GM21360 (cell line): ENCODE results near the gene ALX3.
"Not testable (repeated sequence)": the region's sequence is repeated elsewhere in the genome, so short reads cannot be mapped to it uniquely, and the experiment has no call there.

Experiments
- ATAC-seq: cut with Tn5 transposase; IDR thresholded peaks from one replicate; pipeline ENCODE4 v1.9.1; 2021; ENCODE audit warnings: mild to moderate bottlenecking, moderate library complexity; ENCODE audit not compliant: unreplicated experiment

ALX3 gene

GRCh38 chr1:110089561-110090275, 19.2 kb upstream of the ALX3 start:
- ATAC-seq, result no peak

GRCh38 chr1:110088739-110089316, 18.4 kb upstream of the ALX3 start:
- no peak for ATAC-seq

GRCh38 chr1:110087812-110088738, 17.6 kb upstream of the ALX3 start:
- peak; percentile 41 for ATAC-seq

- ATAC-seq, result no peak
Measured at GRCh38 chr1:110086961-110087360, 16.5 kb upstream of the ALX3 start.

GRCh38 chr1:110085671-110086070, 15.2 kb upstream of the ALX3 start:
- no peak for ATAC-seq

- ATAC-seq, result no peak
Measured at GRCh38 chr1:110084227-110085078, 14.0 kb upstream of the ALX3 start.

DNA sequence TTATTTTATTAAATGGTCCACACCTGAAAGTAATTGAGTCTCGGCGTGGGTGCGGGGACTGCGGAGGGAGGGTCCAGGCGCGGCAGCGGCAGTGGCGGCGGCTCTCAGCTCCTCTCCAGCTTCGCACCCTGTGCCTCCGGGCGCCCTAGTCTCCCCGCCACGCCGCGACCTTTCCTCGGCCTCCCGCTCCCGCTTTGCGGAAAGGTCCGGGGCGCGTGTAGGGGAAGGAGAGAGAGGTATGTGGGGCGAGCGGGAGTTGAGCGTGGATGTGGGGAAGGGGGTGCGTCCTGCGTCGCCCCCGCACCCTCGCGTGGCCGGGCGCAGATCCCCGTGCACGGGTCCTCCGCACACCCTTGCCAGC, 13.4 kb upstream of the ALX3 start:
- ATAC-seq, result no peak

DNA sequence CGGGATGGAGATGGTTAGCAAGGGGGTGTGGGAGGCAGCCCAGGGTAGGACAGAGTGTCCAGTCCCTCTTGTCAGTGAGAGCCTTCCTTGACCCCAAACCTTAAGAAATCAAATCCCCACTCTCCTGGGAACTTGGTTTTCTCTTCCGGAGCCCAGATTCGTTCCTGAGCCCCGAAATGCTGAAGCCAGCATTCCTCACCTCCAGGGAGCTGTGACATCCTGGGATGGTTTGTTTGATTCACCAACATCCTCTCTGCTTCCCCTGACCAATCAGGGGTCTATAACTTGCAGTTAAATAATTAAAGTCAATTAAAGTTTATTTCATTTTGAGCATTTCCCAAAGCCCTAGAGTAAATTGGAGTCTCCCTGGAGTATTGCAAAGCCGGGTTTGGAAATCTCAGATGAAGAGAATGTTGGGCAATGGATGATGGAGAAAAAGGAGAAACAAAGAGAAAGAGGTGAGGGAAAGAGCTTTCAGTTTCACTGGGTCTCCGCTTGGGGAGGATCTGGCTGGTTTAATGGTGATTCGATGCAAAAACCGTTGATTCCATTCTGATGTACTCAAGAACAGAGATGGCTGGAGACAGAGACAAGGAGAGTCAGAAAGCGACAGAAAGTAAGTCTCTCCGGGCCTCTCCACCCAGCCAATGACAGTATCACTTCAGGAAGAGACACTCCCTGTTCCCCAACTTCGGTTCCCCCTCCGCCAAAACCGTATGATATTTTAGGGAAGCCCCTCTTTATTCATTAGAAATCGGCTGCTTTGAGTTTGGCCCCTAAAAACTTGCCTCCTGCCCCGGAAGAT, 12.8 kb upstream of the ALX3 start:
- ATAC-seq, result no peak

- no peak for ATAC-seq
Measured at GRCh38 chr1:110082477-110082876, 12.0 kb upstream of the ALX3 start.

DNA sequence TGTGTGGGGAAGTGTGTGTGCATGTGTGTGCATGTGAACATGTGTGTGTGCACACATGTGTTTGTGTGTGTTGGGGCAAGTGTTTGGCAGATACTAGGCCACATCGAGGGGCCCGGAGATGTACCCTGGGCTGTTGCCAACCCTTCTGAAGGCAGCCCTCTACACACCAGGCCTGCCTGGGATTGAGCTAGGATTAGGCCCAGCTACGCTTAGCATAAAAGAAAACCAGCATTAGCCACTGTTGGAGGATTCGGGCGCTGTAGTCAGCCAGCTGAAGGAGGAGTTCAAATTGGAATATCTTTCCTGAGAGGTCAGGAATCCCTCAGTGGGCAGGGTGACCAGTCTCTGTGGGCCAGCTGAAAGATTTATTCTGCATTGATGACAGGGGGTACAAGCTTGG, 10.6 kb upstream of the ALX3 start:
- no peak for ATAC-seq

GRCh38 chr1:110079995-110080394, 9.5 kb upstream of the ALX3 start:
- not testable (repeated sequence) for ATAC-seq

GRCh38 chr1:110076789-110077500, 6.5 kb upstream of the ALX3 start:
- ATAC-seq, result no peak

- ATAC-seq, result no peak
Measured at GRCh38 chr1:110074166-110074565, 3.7 kb upstream of the ALX3 start.

DNA sequence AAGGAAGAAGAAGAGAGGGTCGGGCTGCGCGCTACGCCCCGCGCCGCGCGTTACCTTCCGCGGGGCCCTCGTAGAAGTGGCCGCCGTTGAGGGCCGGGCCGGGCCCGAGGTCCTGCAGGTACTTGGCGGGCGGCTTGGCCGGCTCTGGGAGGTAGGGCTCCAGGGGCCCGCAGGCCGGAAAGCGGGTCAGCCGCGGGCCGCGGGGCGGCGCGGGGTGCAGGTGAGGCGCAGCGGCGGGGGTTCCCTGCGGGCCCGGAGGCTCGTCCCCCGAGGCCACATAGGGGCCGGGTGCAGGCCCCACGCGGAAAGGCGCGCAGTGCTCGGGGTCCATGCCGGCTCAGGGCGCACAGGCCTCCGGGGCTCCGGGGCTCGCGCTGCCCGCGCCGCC, 196 bp downstream of the ALX3 start:
- ATAC-seq, result no peak

DNA sequence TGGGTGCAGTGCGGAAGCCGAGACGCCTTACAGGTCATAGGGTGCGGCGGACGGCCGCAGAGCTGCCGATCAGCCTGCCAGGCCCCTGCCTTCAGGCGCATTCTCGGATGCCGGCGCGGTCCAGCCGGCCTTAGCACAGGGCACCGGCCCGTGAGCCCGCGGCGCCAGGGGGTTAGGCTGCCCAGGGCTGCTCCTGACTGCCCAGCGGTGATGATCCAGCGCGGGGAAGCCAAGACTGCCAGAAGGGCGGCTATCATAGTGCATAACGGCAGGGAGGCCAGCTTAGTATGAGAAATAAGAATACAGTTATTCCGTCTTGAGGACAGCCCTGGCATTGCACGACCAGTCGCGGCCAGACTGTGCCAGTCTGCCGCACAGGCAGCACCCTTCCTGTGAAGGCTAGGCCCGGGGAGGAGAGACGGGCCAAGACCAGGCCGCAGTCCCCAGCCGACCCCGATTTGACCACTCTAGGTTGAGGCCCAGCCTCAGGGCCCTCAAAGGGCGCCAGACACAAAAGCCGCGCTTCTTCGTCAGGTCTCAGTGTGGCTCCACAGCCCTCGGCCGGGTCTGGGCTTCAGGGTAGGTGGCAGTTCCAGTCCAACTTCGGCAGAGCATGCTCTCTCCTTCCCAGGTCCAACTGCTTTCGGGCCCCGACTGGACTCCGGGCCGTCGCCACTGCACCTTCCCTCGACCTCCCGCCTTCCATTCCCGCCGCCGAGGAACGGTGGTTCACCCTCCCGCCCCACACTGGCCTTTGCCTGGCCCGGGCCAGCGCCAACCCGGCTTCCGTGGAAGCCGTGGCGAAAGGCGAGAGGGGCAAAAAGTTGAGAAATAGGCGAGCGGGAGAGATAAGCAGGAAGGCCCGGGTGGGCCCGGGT, 829 bp downstream of the ALX3 start:
- ATAC-seq, result no peak

- ATAC-seq, result no peak
Measured at GRCh38 chr1:110068646-110069403, 1.6 kb downstream of the ALX3 start.

GRCh38 chr1:110067893-110068645, 2.4 kb downstream of the ALX3 start:
- no peak for ATAC-seq
